Activated CD4-positive, alpha-beta T cell treated with anti-CD3 and anti-CD28 coated beads, Interleukin-2, amount 10 ng/mL, durations not matched to agents 7 days and 5 days (primary cell): ENCODE data around the gene ZNF629. TPM values are rescaled to one million over a fixed set of nuclear protein-coding genes. Genes with fewer than 3 reads are reported as not detected.

Experiments used
- CTCF ChIA-PET: fragments of 350-600 bp; sonication (Branson Sonifier 250); formaldehyde crosslinking; loops from one replicate; lab custom pipeline; 2021; ENCODE audit warnings: antibody characterized with exemption; lab: Charles Lee
- POLR2A ChIA-PET: fragments of 350-600 bp; sonication (Branson Sonifier 250); formaldehyde crosslinking; loops from one replicate; lab custom pipeline; 2021; ENCODE audit warnings: antibody characterized with exemption; lab: Charles Lee
- DNase-seq: peaks from one replicate; pipeline ENCODE4 v3.0.0-alpha.2; 2020
- H3K27ac Mint-ChIP-seq: one replicate; pipeline ENCODE4 v1.8.0; 2021; ENCODE audit warnings: mild to moderate bottlenecking, moderate library complexity, mixed read lengths
- H3K27me3 Mint-ChIP-seq: one replicate; pipeline ENCODE4 v1.8.0; 2021; ENCODE audit warnings: mixed read lengths
- H3K36me3 Mint-ChIP-seq: one replicate; pipeline ENCODE4 v1.8.0; 2021; ENCODE audit warnings: low read depth, mixed read lengths
- H3K4me1 Mint-ChIP-seq: one replicate; pipeline ENCODE4 v1.8.0; 2021; ENCODE audit warnings: mixed read lengths
- H3K4me3 Mint-ChIP-seq: one replicate; pipeline ENCODE4 v1.8.0; 2021; ENCODE audit warnings: mild to moderate bottlenecking, moderate library complexity, mixed read lengths
- H3K9me3 Mint-ChIP-seq: one replicate; pipeline ENCODE4 v1.8.0; 2021; ENCODE audit warnings: mixed read lengths
- total RNA-seq, 2 experiments: library from RNA; stranded (reverse); gene quantifications; one replicate each; pipeline ENCODE4 v1.2.3, GENCODE V29; 2021

Gene ZNF629
- total RNA-seq, 2 experiments from 2014 or later, result 1.4 TPM

DNA sequence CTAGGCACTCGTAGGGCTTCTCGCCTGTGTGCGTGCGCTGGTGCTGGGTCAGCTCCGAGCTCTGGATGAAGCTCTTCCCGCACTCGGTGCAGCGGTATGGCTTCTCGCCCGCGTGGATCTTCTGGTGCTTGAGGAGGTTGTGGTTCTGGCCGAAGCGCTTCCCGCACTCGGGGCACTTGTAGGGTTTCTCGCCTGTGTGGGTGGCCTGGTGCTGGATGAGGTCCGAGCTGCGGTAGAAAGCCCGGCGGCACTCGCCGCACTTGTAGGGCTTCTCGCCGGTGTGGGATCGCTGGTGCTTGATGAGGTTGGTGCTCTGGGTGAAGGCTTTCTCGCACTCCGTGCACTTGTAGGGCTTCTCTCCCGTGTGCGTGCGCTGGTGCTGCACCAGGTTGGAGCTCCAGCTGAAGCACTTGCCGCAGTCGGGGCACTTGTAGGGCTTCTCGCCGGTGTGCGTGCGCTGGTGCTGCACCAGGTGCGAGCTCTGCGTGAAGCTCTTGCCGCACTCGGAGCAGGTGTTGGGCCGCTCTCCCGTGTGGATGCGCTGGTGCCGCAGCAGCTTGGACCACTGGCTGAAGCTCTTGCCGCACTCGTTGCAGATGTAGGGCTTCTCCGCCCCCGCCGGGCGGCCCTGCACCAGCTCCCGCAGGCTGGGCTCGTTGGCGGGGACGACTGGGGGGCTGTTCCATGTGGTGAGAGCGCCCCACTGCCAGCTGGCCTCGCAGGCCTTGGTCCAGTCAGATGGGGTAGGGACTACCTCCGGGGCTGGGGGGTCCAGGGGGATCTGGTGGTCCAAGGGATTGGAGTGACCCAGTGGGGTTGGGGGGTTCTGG, 3.5 kb downstream of the ZNF629 start:
- DNase-seq, result no peak
- ChIA-PET POLR2A (no interaction called here), CTCF (interaction anchor here (2.7 to 2.8 kb wide), 2 partner anchors 30 to 119 kb away, joined by 7 to 9 read pairs; no protein-coding TSS in a partner anchor)
- Mint-ChIP-seq H3K4me3 (no peak overlapping the region), H3K27ac (no peak overlapping the region), H3K4me1 (peaks cover 11% of the 10 kb centered on the region), H3K36me3 (no peaks in the 10 kb centered on the region), H3K27me3 (peaks cover 28% of the 10 kb centered on the region), H3K9me3 (no peaks in the 10 kb centered on the region)

DNA sequence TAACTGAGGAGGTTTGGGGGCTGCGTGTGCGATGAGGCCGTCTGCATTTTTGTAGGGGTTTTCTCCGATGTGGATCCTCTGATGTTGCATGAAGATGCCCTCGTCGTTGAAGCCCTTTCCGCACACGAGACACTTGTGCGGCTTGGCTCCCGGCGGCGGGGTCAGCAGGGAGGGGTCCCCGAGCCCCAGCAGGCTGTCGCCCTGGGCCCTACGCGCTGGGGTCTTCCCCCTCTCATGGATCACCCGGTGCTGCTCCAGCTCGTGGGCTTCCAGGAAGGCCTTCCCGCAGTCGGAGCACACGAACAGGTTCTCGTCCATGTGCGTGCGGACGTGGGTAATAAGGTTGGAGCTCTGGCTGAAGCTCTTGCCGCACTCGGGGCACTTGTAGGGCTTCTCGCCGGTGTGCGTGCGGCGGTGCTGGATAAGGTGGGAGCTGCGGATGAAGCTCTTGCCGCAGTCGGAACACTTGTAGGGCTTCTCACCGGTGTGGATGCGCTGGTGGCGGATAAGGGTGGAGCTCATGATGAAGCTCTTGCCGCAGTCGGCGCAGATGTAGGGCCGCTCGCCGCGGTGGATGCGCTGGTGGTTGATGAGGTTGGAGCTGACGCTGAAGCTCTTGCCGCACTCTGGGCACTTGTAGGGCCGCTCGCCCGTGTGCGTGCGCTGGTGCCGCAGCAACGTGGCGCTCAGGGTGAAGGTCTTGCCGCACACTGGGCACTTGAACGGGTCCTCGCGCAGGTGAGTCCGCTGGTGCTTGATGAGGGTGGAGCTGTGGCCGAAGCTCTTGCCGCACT, 4.3 kb downstream of the ZNF629 start:
- Mint-ChIP-seq H3K36me3 (no peaks in the 10 kb centered on the region), H3K9me3 (no peaks in the 10 kb centered on the region), H3K4me3 (no peak overlapping the region), H3K27me3 (peaks cover 21% of the 10 kb centered on the region), H3K27ac (no peak overlapping the region), H3K4me1 (peaks cover 11% of the 10 kb centered on the region)
- DNase-seq, result no peak
- ChIA-PET CTCF (interaction anchor here (0.6 to 2.8 kb wide), 3 partner anchors 31 to 280 kb away, joined by 3 to 9 read pairs (median 7); no protein-coding TSS in a partner anchor), POLR2A (no interaction called here)

DNA sequence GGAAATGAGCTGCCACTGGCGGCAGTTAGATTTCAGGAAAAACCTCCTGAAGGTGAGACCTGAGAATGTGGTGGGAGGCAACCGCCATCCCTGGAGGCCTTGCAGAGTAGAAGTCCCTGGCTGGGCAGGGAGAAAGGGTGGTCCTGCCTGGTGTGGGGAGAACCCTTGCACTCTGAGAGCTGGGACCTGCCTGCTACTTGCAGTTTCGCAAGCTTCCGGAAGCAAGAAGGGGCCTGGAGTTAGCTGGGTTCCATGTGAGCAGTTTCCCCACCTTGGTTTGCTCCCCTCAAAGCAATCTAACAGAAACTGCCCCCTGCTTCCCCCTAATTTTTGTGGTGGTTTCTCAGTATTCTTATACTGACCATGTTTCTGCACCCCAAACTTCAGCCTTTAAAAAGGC, 6.5 kb downstream of the ZNF629 start:
- POLR2A ChIA-PET, result interaction anchor here (0.7 kb wide), 1 partner anchor 17 kb away, joined by 5 read pairs; no protein-coding TSS in a partner anchor
- no peaks in the 10 kb centered on the region for H3K9me3 Mint-ChIP-seq

DNA sequence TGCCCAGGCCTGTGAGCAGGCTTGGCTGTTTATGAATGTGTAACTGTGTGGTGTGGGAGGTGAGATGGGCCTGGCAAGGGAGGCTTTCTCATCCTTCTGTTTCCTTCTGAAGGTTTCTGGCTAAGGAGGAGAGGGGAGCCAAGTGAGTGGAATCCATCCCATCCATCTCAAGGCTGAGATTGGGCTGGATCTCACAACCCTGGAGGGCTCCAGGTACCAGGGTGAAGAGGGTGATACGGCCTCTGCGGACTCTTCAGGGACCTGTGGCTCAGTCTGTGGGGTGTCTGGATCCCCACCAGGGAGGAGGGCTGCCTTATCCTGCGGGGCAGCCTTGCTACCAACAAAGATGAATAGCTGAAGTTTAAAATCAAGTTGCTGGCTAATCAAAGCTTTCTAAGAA, 7.0 kb downstream of the ZNF629 start:
- Mint-ChIP-seq H3K36me3 (no peaks in the 10 kb centered on the region), H3K9me3 (no peaks in the 10 kb centered on the region), H3K27ac (no peak overlapping the region), H3K4me3 (no peak overlapping the region), H3K4me1 (peaks cover 14% of the 10 kb centered on the region), H3K27me3 (peaks cover 3% of the 10 kb centered on the region)
- no peak for DNase-seq
- CTCF ChIA-PET, result interaction anchor here (0.8 to 1.4 kb wide), 2 partner anchors 11 to 14 kb away, joined by 3 read pairs; no protein-coding TSS in a partner anchor
- POLR2A ChIA-PET, result interaction anchor here (0.7 kb wide), 1 partner anchor 17 kb away, joined by 5 read pairs; no protein-coding TSS in a partner anchor

More for the DNA sequence above, 6.5 kb downstream of the ZNF629 start:
- Mint-ChIP-seq H3K4me3 (no peak overlapping the region), H3K27ac (no peak overlapping the region), H3K4me1 (peaks cover 13% of the 10 kb centered on the region), H3K27me3 (peaks cover 8% of the 10 kb centered on the region), H3K36me3 (no peaks in the 10 kb centered on the region)
- DNase-seq, result no peak
- CTCF ChIA-PET, result interaction anchor here (0.8 to 1.4 kb wide), 2 partner anchors 12 to 13 kb away, joined by 3 read pairs; no protein-coding TSS in a partner anchor

DNA sequence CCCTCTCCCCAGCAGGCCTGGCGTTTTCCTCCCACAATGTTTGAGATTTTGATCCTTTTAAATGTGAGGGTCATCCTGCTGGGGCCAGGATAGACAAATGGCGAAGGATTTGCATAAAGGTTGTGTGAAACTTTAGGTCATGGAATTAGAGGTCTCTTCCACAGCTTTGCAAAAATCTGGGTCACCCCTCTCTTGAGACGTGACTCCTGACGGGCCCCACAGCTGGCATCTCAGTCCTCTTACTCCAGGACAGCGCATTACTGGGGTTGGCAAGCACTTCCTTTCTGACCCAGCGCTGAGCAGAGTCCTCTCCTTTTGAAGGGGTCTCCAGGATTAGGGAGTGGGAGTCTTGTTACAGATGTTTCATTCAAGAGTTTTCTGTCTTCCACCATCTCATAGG, 7.4 kb downstream of the ZNF629 start:
- Mint-ChIP-seq H3K36me3 (peaks cover 3% of the 10 kb centered on the region), H3K27ac (no peak overlapping the region), H3K4me1 (peaks cover 18% of the 10 kb centered on the region), H3K9me3 (no peaks in the 10 kb centered on the region), H3K4me3 (no peak overlapping the region), H3K27me3 (no peaks in the 10 kb centered on the region)
- DNase-seq, result no peak
- ChIA-PET CTCF (interaction anchor here (1.4 to 3.2 kb wide), 2 partner anchors 14 to 34 kb away, joined by 3 to 15 read pairs; no protein-coding TSS in a partner anchor), POLR2A (no interaction called here)

DNA sequence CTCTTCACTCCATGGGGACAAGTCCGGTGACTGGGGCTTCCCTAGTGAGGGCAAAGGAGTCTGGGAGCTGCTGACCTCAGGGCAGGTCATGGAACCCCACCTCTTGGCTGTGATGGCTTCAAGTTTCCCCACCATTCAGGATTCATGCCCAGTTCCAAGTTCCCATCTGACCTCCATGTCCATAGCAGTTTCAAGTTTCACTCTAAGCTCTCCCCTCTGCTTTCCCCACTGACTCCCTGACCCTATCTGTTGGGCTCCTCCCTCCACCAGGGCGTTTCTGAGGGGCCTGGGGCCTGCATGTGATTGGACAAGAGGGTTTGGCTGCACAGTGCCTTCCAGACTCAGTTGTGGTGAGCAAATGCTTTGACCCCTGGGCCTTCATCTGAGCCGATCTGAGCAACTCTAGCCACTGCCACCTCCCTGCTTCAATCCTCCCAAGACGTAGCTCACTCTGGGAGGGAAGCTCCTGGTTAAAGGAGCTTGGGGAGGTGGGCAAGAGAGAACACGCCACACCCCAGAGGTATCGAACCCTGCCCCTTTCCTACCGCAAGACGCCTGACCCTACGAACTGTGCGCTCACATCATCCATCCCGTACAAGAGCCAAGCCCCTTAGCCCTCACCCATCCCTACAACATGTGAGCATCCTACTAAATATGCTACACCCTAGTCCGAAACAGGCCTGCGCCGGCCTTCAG, 8.3 kb downstream of the ZNF629 start:
- H3K27me3 Mint-ChIP-seq, result no peaks in the 10 kb centered on the region
- H3K4me1 Mint-ChIP-seq, result peaks cover 19% of the 10 kb centered on the region
- H3K27ac Mint-ChIP-seq, result no peak overlapping the region
- ChIA-PET POLR2A (interaction anchor here (1.2 kb wide), 1 partner anchor 31 kb away, joined by 3 read pairs; the partner anchor contains the start of gene PHKG2), CTCF (interaction anchor here (0.7 to 3.2 kb wide), 3 partner anchors 9 to 66 kb away, joined by 3 to 15 read pairs (median 3); no protein-coding TSS in a partner anchor)
- H3K4me3 Mint-ChIP-seq, result no peak overlapping the region
- H3K36me3 Mint-ChIP-seq, result peaks cover 9% of the 10 kb centered on the region
- no peaks in the 10 kb centered on the region for H3K9me3 Mint-ChIP-seq
- no peak for DNase-seq

DNA sequence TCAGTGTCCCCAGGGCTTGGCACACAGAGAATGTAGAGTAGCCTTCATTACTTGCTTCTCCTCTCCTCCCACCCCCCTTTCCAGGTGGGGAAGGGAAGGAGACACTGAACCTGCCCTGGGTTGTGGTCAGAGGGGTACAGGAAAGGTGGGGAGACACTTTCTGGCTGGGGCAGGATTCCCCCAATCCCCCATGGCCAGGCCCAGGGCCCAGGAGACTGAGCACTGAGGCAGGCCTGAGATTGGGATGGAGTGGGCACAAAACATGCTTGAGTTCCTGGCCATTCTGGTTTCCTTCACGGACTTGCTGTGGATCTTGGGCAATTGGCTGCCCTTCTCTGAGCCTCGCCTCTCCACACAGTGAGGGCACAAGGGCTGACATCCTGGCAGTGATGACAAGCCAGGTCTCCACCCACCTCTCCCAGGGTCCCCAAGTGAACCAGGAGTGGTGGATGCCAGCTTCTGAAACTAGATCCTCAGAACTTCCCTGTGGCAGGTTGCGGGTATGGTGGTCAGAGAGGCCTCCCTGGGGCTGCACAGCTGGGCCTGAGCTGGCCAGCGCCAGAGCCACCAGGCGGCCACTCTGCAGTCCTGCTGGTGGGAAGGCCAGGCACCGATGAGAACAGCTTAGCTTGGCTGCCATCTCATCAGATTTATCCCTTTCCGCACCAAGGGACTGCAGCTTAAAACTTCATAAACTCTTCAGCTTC, 9.3 kb downstream of the ZNF629 start:
- H3K4me1 Mint-ChIP-seq, result peaks cover 25% of the 10 kb centered on the region
- H3K36me3 Mint-ChIP-seq, result peaks cover 14% of the 10 kb centered on the region
- ChIA-PET POLR2A (interaction anchor here (1.2 kb wide), 1 partner anchor 30 kb away, joined by 3 read pairs; the partner anchor contains the start of gene PHKG2), CTCF (interaction anchor here (1.0 to 3.2 kb wide), 4 partner anchors 8 to 36 kb away, joined by 3 to 15 read pairs (median 4); no protein-coding TSS in a partner anchor)
- no peaks in the 10 kb centered on the region for H3K27me3 Mint-ChIP-seq
- H3K27ac Mint-ChIP-seq, result peak overlapping the region; percentile 22
- no peak overlapping the region for H3K4me3 Mint-ChIP-seq
- H3K9me3 Mint-ChIP-seq, result no peaks in the 10 kb centered on the region
- no peak for DNase-seq

DNA sequence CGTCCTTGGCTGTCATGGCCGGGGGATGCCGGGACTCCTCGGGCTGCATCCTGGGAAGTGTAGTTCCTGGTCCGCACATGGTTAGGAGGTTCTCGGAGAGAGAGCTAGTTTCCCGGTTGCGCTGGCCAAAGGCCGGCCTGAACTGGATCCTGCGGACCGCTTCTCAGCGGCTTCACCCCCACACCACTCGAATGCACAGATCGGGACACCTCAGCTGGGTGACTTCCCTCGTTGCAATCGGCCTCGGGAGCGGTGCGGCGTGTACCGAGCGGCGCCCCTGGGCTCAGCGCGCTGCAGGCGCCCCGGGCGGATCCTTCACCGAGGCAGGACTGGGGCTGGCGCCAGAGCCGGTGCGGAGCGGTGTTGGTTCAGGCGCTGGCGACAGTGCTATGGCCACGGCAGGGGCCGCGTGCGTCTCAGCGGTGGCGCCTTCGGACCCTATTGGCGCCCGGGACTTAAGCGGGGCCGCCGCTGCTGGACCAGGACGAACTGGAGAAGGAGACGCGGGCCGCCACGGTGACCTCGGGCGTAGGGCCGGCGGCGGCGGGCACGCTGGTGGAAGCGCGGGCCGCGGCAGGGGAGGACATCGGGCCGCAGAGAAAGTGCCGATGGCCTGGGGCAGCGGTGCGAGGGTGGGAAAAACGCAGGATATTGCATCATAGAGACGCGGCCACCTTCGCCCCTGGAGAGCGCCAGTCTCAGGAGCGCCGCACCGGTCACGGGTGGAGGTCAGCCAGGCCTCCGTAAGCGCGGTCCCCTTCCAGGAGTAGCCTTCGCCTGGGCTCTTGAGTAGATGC, 11.4 kb downstream of the ZNF629 start:
- POLR2A ChIA-PET, result no interaction called here
- H3K27ac Mint-ChIP-seq, result peak overlapping the region; percentile 91

DNA sequence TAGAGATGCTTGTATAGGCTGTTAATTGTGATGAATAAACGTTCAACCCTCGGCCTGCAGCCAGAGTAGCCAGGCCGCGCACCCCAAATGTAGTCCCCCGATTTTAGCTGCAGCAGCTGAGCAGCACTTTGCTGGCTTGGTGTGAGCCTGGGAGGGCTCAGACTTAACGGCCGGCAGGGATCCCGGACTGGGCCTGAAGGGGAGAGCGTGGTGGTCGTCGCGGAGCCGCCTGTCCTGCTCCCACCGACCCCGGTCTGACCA, 11.9 kb downstream of the ZNF629 start:
- Mint-ChIP-seq H3K9me3 (no peaks in the 10 kb centered on the region), H3K4me1 (peaks cover 35% of the 10 kb centered on the region), H3K36me3 (peaks cover 29% of the 10 kb centered on the region), H3K27me3 (no peaks in the 10 kb centered on the region), H3K4me3 (peak overlapping the region; percentile 90), H3K27ac (peak overlapping the region; percentile 91)
- no peak for DNase-seq
- ChIA-PET CTCF (interaction anchor here (1.0 to 1.3 kb wide), 3 partner anchors 39 to 93 kb away, joined by 3 to 4 read pairs (median 3); no protein-coding TSS in a partner anchor), POLR2A (no interaction called here)

More for the DNA sequence above, 11.4 kb downstream of the ZNF629 start:
- peaks cover 35% of the 10 kb centered on the region for H3K4me1 Mint-ChIP-seq
- CTCF ChIA-PET, result no interaction called here
- no peaks in the 10 kb centered on the region for H3K9me3 Mint-ChIP-seq
- DNase-seq, result peak; percentile 69
- H3K36me3 Mint-ChIP-seq, result peaks cover 25% of the 10 kb centered on the region
- H3K27me3 Mint-ChIP-seq, result no peaks in the 10 kb centered on the region
- H3K4me3 Mint-ChIP-seq, result peak overlapping the region; percentile 90

DNA sequence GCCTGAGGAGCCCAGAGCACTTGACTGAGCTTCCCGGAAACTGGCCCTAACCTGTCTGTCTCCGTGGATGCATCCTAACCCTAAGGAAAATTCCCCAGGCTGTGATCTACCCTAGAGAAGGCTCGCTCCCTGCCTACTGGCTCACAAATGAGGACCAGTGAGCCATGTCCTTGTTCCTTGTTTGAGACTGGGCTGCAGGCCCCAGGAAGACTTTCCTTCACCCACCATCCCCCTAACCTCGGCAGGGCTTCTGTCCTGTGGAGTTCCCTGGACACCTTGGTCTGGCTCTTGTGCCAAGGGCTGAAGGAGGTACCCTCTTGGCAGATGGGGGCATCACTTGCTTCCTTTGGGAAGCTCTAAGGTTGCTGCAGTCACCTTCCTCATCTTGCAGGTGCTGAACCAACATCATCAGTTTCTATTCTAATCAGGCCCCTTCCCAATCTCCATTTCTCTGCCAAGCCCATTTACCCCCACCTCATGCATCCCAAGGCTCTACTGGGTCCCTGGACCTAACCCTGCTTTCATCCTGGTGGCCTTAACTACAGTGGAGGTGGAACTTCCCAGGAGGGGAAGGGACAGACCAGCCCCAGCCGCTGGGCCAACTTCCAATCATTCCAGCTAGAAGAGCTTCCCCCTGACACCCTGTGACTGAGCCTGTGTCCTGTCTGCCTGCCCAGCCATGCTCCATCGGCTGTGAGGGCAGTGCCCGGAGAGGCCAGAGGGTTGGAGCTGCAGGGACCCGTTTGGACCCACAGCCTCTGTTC, 12.5 kb downstream of the ZNF629 start:
- CTCF ChIA-PET, result interaction anchor here (0.6 to 1.3 kb wide), 4 partner anchors 30 to 94 kb away, joined by 3 to 4 read pairs (median 3); no protein-coding TSS in a partner anchor
- Mint-ChIP-seq H3K4me1 (peaks cover 35% of the 10 kb centered on the region), H3K36me3 (peaks cover 32% of the 10 kb centered on the region), H3K27me3 (no peaks in the 10 kb centered on the region), H3K27ac (peak overlapping the region; percentile 91), H3K9me3 (no peaks in the 10 kb centered on the region), H3K4me3 (peak overlapping the region; percentile 90)
- POLR2A ChIA-PET, result no interaction called here
- DNase-seq, result no peak
